PC-9 (cell line): ENCODE results near the gene C19orf25. TPM values are rescaled to one million over a fixed set of nuclear protein-coding genes. Genes with fewer than 3 reads are reported as not detected.

Experiments
- BruUV-seq: library from RNA; stranded (reverse); fragments of 400-500 nt; replicated peaks from 2 replicates; lab custom pipeline; 2021; lab: Mats Ljungman, UMichigan
- CTCF ChIA-PET: fragments of 300-600 bp; sonication (Branson Sonifier 250); formaldehyde crosslinking; loops from one replicate; lab custom pipeline; 2022; ENCODE audit warnings: antibody characterized with exemption; lab: Charles Lee
- POLR2A ChIA-PET: fragments of 300-600 bp; sonication (Branson Sonifier 250); formaldehyde crosslinking; loops from one replicate; lab custom pipeline; 2022; ENCODE audit warnings: antibody characterized with exemption; ENCODE audit not compliant: unreplicated experiment; lab: Charles Lee
- DNase-seq, 2 experiments: peaks; one replicate each; pipeline versions ENCODE4 v3.0.0 to v3.0.0-alpha.2; 2015 to 2022; ENCODE audit warnings: mixed read lengths in 1 of 2
- H2AFZ ChIP-seq: fragments of 200-600 bp; sonication (generic); 2 replicates; pipeline ENCODE4 v1.8.1; 2017; ENCODE audit warnings: antibody characterized with exemption
- H3F3A ChIP-seq: fragments of 200-600 bp; sonication (generic); 2 replicates; pipeline ENCODE4 v1.8.1; 2017; ENCODE audit warnings: antibody characterized with exemption, mild to moderate bottlenecking, low read depth; ENCODE audit not compliant: insufficient read depth
- H3K27ac ChIP-seq: fragments of 200-600 bp; sonication (generic); 2 replicates; pipeline ENCODE4 v1.6.1; 2016; ENCODE audit warnings: mixed run types
- H3K27me3 ChIP-seq: fragments of 200-600 bp; sonication (generic); 2 replicates; pipeline ENCODE4 v1.6.1; 2016; ENCODE audit warnings: low read depth, mixed run types; ENCODE audit not compliant: insufficient read depth
- H3K36me3 ChIP-seq: fragments of 200-600 bp; sonication (generic); 2 replicates; pipeline ENCODE4 v1.6.1; 2016; ENCODE audit warnings: low read depth, mixed run types
- H3K4me1 ChIP-seq: fragments of 200-600 bp; sonication (generic); replicated peaks from 2 replicates; pipeline ENCODE4 v1.6.1; 2016; ENCODE audit warnings: mixed run types; ENCODE audit not compliant: insufficient read depth
- H3K4me2 ChIP-seq: fragments of 200-600 bp; sonication (generic); 2 replicates; pipeline ENCODE4 v1.6.1; 2017; ENCODE audit warnings: mixed run types
- H3K4me3 ChIP-seq: fragments of 200-600 bp; sonication (generic); 2 replicates; pipeline ENCODE4 v1.6.1; 2016; ENCODE audit warnings: mixed run types
- H3K79me2 ChIP-seq: fragments of 200-600 bp; sonication (generic); 2 replicates; pipeline ENCODE4 v1.6.1; 2017; ENCODE audit warnings: low read depth, mixed run types
- H3K9me2 ChIP-seq: fragments of 200-600 bp; sonication (generic); 2 replicates; pipeline ENCODE4 v1.8.1; 2017; ENCODE audit warnings: mild to moderate bottlenecking; ENCODE audit not compliant: insufficient read depth
- H3K9me3 ChIP-seq: fragments of 200-600 bp; sonication (generic); 2 replicates; pipeline ENCODE4 v1.8.1; 2016; ENCODE audit warnings: low read depth; ENCODE audit not compliant: insufficient read depth
- H4K20me1 ChIP-seq: fragments of 200-600 bp; sonication (generic); 2 replicates; pipeline ENCODE4 v1.8.1; 2017; ENCODE audit not compliant: insufficient read depth
- CTCF ChIP-seq: fragments of 200-600 bp; sonication (generic); conservative IDR thresholded peaks from 2 replicates; pipeline ENCODE4 v1.6.1; 2017; ENCODE audit warnings: mixed run types, antibody characterized with exemption, mild to moderate bottlenecking, moderate library complexity
- intact Hi-C: fragments of 100-400 bp; cut with micrococcal nuclease; formaldehyde crosslinking; loops from one replicate; pipeline ENCODE4 v1.10.0; 2022; ENCODE audit not compliant: unreplicated experiment
- total RNA-seq: library from RNA; stranded (reverse); gene quantifications from 2 replicates; pipeline ENCODE4 v1.2.3, GENCODE V29; 2021

C19orf25 gene
- total RNA-seq, 1 experiment from 2014 or later = 28.0 TPM

GRCh38 chr19:1423436-1424191, 55.4 kb downstream of the C19orf25 start:
- Histone ChIP-seq H3K4me2 (no peak overlapping the region), H3F3A (peaks cover 4% of the 10 kb centered on the region; the same call in 1 of the 2 replicates), H4K20me1 (peaks cover 7% of the 10 kb centered on the region), H3K9me3 (no peaks in the 10 kb centered on the region), H3K9me2 (no peaks in the 10 kb centered on the region), H3K36me3 (no peaks in the 10 kb centered on the region), H3K4me1 (no peaks in the 10 kb centered on the region), H3K79me2 (peaks cover 8% of the 10 kb centered on the region), H3K27ac (no peak overlapping the region), H3K4me3 (no peak overlapping the region), H2AFZ (no peak overlapping the region), H3K27me3 (no peaks in the 10 kb centered on the region)
- ChIA-PET POLR2A (no interaction called here), CTCF (no interaction called here)
- DNase-seq = no peak
- no peak for TF ChIP-seq CTCF
- BruUV-seq = no TSS peak
- intact Hi-C loops = no loop called here

Other genes with a start within 250 kb of the C19orf25 start
- gene CBARP, start 241.2 kb downstream of the C19orf25 start, total RNA-seq = 1.8 and 1.9 TPM in 2 replicates
- 157 and 214 TPM in 2 replicates for gene ATP5F1D, start 237.5 kb downstream of the C19orf25 start, total RNA-seq
- 61.4 and 92.0 TPM in 2 replicates for gene MIDN, start 230.6 kb downstream of the C19orf25 start, total RNA-seq
- gene CIRBP, start 209.9 kb downstream of the C19orf25 start, total RNA-seq = 86.9 and 143 TPM in 2 replicates
- 51.8 and 64.2 TPM in 2 replicates for gene FAM174C, start 203.7 kb downstream of the C19orf25 start, total RNA-seq
- gene EFNA2, start 193.3 kb downstream of the C19orf25 start, total RNA-seq = 1.6 TPM in 1 of 2 replicates, not detected in the other
- 67.5 and 83.5 TPM in 2 replicates for gene NDUFS7, start 95.3 kb downstream of the C19orf25 start, total RNA-seq
- gene GAMT, start 77.7 kb downstream of the C19orf25 start, total RNA-seq = 27.3 and 30.9 TPM in 2 replicates
- 122 and 144 TPM in 2 replicates for gene DAZAP1, start 71.6 kb downstream of the C19orf25 start, total RNA-seq
- 967 and 1,004 TPM in 2 replicates for gene RPS15, start 40.8 kb downstream of the C19orf25 start, total RNA-seq
- 1.6 and 2.7 TPM in 2 replicates for gene APC2, start 29.1 kb downstream of the C19orf25 start, total RNA-seq
- gene PCSK4, start 11.1 kb upstream of the C19orf25 start, total RNA-seq = 18.6 and 27.3 TPM in 2 replicates
- 34.3 and 39.5 TPM in 2 replicates for gene REEP6, start 12.0 kb upstream of the C19orf25 start, total RNA-seq
- gene ADAMTSL5, start 33.8 kb upstream of the C19orf25 start, total RNA-seq = 13.6 and 14.6 TPM in 2 replicates
- not detected in 2 replicates for gene PLK5, start 44.9 kb upstream of the C19orf25 start, total RNA-seq
- 55.6 and 63.7 TPM in 2 replicates for gene MEX3D, start 89.1 kb upstream of the C19orf25 start, total RNA-seq
- gene MBD3, start 113.7 kb upstream of the C19orf25 start, total RNA-seq = 129 and 143 TPM in 2 replicates
- gene UQCR11, start 126.2 kb upstream of the C19orf25 start, total RNA-seq = 196 and 275 TPM in 2 replicates
- gene TCF3, start 173.4 kb upstream of the C19orf25 start, total RNA-seq = 86.6 and 98.0 TPM in 2 replicates